Measurements from ENCODE around the gene GJC1. TPM values are rescaled to one million over a fixed set of nuclear protein-coding genes. Genes with fewer than 3 reads are reported as not detected.
"Not testable (repeated sequence)": the region's sequence is repeated elsewhere in the genome, so short reads cannot be mapped to it uniquely, and the experiment has no call there.

GJC1 gene
- polyA plus RNA-seq, 1 of the 3 experiments (the other 2 are of a cell fraction) = 15.2 TPM

- H3K27me3 ChIP-seq (ENCODE audit: insufficient read depth); H3K9me3 ChIP-seq; H3K4me1 ChIP-seq (ENCODE audit: control insufficient read depth in 1 of 2, insufficient read depth in 2 of 2, low read depth in 1 of 2, low read length in 1 of 2); H3K9ac ChIP-seq; DNase-seq; H3K36me3 ChIP-seq (replicated peaks in 1 of 2; ENCODE audit: control insufficient read depth in 1 of 2, insufficient read depth in 2 of 2, low read length in 1 of 2); H3K4me2 ChIP-seq; H3K4me3 ChIP-seq (ENCODE audit: low read depth in 2 of 2, low read length in 1 of 2); H2AFZ ChIP-seq (ENCODE audit: low read depth); POLR2A ChIA-PET; H3K9me2 ChIP-seq: not testable (repeated sequence)
- peaks cover 41% of the 10 kb centered on the region for H3F3A ChIP-seq (replicated peaks; ENCODE audit: insufficient read depth)
- peak overlapping the region in 1 of 2 experiments; percentile 14; a peak in 1 of 4 replicates for H3K27ac ChIP-seq (ENCODE audit: low read depth in 2 of 2, low read length in 1 of 2)
- WGBS (ENCODE audit: low lambda C conversion rate) = over 99% methylated on average over 9 of the region's 9 CpGs
- CTCF ChIA-PET = interaction anchor here (1.6 to 3.1 kb wide), 2 partner anchors 46 to 51 kb away, joined by 6 to 17 read pairs; no protein-coding TSS in a partner anchor
- peaks cover 14% of the 10 kb centered on the region for H4K20me1 ChIP-seq (ENCODE audit: insufficient read depth)
- H3K79me2 ChIP-seq (ENCODE audit: insufficient read depth) = peaks cover 90% of the 10 kb centered on the region
Measured at GRCh38 chr17:44825236-44825635, 4.9 kb downstream of the GJC1 start.

- Histone ChIP-seq H3K4me3 (ENCODE audit: low read depth in 2 of 2, low read length in 1 of 2) (peak overlapping the region; percentile 11 to 35; a peak in 2 of 4 replicates), H3K4me2 (peak overlapping the region; percentile 69), H3K79me2 (ENCODE audit: insufficient read depth) (peaks cover 94% of the 10 kb centered on the region), H3K27ac (ENCODE audit: low read depth in 2 of 2, low read length in 1 of 2) (peak overlapping the region; percentile 56 to 92), H3K27me3 (ENCODE audit: insufficient read depth) (no peaks in the 10 kb centered on the region), H3F3A (replicated peaks; ENCODE audit: insufficient read depth) (peaks cover 51% of the 10 kb centered on the region), H3K36me3 (replicated peaks in 1 of 2; ENCODE audit: control insufficient read depth in 1 of 2, insufficient read depth in 2 of 2, low read length in 1 of 2) (peaks cover 0 to 18% of the 10 kb centered on the region in 2 experiments), H3K9ac (peak overlapping the region; percentile 57; the same call in 1 of the 2 replicates), H4K20me1 (ENCODE audit: insufficient read depth) (no peaks in the 10 kb centered on the region), H2AFZ (ENCODE audit: low read depth) (no peak overlapping the region), H3K4me1 (ENCODE audit: control insufficient read depth in 1 of 2, insufficient read depth in 2 of 2, low read depth in 1 of 2, low read length in 1 of 2) (peaks cover 3 to 19% of the 10 kb centered on the region in 2 experiments; a peak in 3 of 4 replicates), H3K9me3 (no peaks in the 10 kb centered on the region), H3K9me2 (no peaks in the 10 kb centered on the region)
- POLR2A ChIA-PET = no interaction called here
- 6% methylated on average over 7 of the region's 7 CpGs for WGBS (ENCODE audit: low lambda C conversion rate)
- peak; percentile 36; the same call in 1 of the 2 replicates for TF ChIP-seq RXRA (IDR thresholded peaks at IDR 0.05; ENCODE audit: borderline replicate concordance, low read depth)
- TF ChIP-seq FOSL2 (IDR thresholded peaks at IDR 0.05; ENCODE audit: borderline replicate concordance, low read depth) = peak; percentile 99
- 0 out of 2 replicates have a peak, but pooled peaks have one; percentile 21 for TF ChIP-seq MAX (IDR thresholded peaks at IDR 0.05; ENCODE audit: low read depth)
- TF ChIP-seq EP300 (IDR thresholded peaks at IDR 0.05; ENCODE audit: borderline replicate concordance in 1 of 2, low read depth in 1 of 2, low read length in 1 of 2) = peak in 1 of 2 experiments; percentile 80; a peak in 2 of 4 replicates
- no peak for TF ChIP-seq GATA2 (CRISPR knock-in tag; IDR thresholded peaks at IDR 0.05)
- TF ChIP-seq MXI1 (IDR thresholded peaks at IDR 0.05; ENCODE audit: low read depth, low read length) = no peak
- no peak for TF ChIP-seq RFX5 (IDR thresholded peaks at IDR 0.05; ENCODE audit: low read length)
- TF ChIP-seq PBX3 (IDR thresholded peaks at IDR 0.05) = peak; percentile 64
- TF ChIP-seq POLR2AphosphoS5 (IDR thresholded peaks at IDR 0.05; ENCODE audit: low read depth, low read length) = peak; percentile 65; the same call in 1 of the 2 replicates
- peak; percentile 97 for TF ChIP-seq JUND (IDR thresholded peaks at IDR 0.05)
- peak; percentile 70; the same call in 1 of the 2 replicates for TF ChIP-seq FOXM1 (IDR thresholded peaks at IDR 0.05; ENCODE audit: low read depth)
- peak; percentile 53; the same call in 1 of the 2 replicates for TF ChIP-seq NFIC (IDR thresholded peaks at IDR 0.05; ENCODE audit: borderline replicate concordance)
- peak; percentile 80 for TF ChIP-seq TEAD4 (IDR thresholded peaks at IDR 0.05; ENCODE audit: borderline replicate concordance, insufficient read depth)
- TF ChIP-seq TCF12 (IDR thresholded peaks at IDR 0.05) = peak; percentile 91
- TF ChIP-seq RAD21 (IDR thresholded peaks at IDR 0.05; ENCODE audit: low read length) = no peak
- CTCF ChIA-PET = interaction anchor here (1.2 kb wide), 1 partner anchor 42 kb away, joined by 7 read pairs; no protein-coding TSS in a partner anchor
- DNase-seq = no peak
Measured at GRCh38 chr17:44820631-44821212, 9.4 kb downstream of the GJC1 start.

- WGBS (ENCODE audit: low lambda C conversion rate) = 96% methylated on average over 6 of the region's 6 CpGs
- CTCF ChIA-PET = interaction anchor here (1.1 to 1.8 kb wide), 4 partner anchors 24 to 39 kb away, joined by 3 to 12 read pairs (median 3); no protein-coding TSS in a partner anchor
Measured at GRCh38 chr17:44818508-44818907, 11.6 kb downstream of the GJC1 start.

More at GRCh38 chr17:44818508-44818907, 11.6 kb downstream of the GJC1 start:
- DNase-seq; POLR2A ChIA-PET; H3K9me3 ChIP-seq; H3K4me2 ChIP-seq; H3K4me3 ChIP-seq (ENCODE audit: low read depth in 2 of 2, low read length in 1 of 2); H3K27me3 ChIP-seq (ENCODE audit: insufficient read depth); H4K20me1 ChIP-seq (ENCODE audit: insufficient read depth); H3K9ac ChIP-seq; H2AFZ ChIP-seq (ENCODE audit: low read depth); H3K9me2 ChIP-seq: not testable (repeated sequence)
- H3K27ac ChIP-seq (ENCODE audit: low read depth in 2 of 2, low read length in 1 of 2) = peak overlapping the region in 1 of 2 experiments; percentile 47; a peak in 2 of 4 replicates
- H3F3A ChIP-seq (replicated peaks; ENCODE audit: insufficient read depth) = peaks cover 64% of the 10 kb centered on the region
- H3K79me2 ChIP-seq (ENCODE audit: insufficient read depth) = peaks cover 94% of the 10 kb centered on the region
- peaks cover 3 to 25% of the 10 kb centered on the region in 2 experiments; a peak in 3 of 4 replicates for H3K4me1 ChIP-seq (ENCODE audit: control insufficient read depth in 1 of 2, insufficient read depth in 2 of 2, low read depth in 1 of 2, low read length in 1 of 2)
- H3K36me3 ChIP-seq (replicated peaks in 1 of 2; ENCODE audit: control insufficient read depth in 1 of 2, insufficient read depth in 2 of 2, low read length in 1 of 2) = peaks cover 0 to 12% of the 10 kb centered on the region in 2 experiments
